ENCODE results near the gene RABGEF1.
"Not testable (repeated sequence)": the region's sequence is repeated elsewhere in the genome, so short reads cannot be mapped to it uniquely, and the experiment has no call there.

RABGEF1 gene

GRCh38 chr7:66816658-66817057 is 76.1 kb downstream of the RABGEF1 start:
- DNase-seq = not testable (repeated sequence)

GRCh38 chr7:66817208-66817795 is 76.8 kb downstream of the RABGEF1 start:
- DNase-seq = not testable (repeated sequence)

GRCh38 chr7:66817956-66818355 is 77.4 kb downstream of the RABGEF1 start:
- not testable (repeated sequence) for DNase-seq

GRCh38 chr7:66824041-66824440 is 83.5 kb downstream of the RABGEF1 start:
- no peak for DNase-seq

- DNase-seq = peak; percentile 67
These were observed 85.0 kb downstream of the RABGEF1 start for GRCh38 chr7:66825538-66825937.

- DNase-seq = no peak
These were observed 86.1 kb downstream of the RABGEF1 start for GRCh38 chr7:66826649-66827048.

- not testable (repeated sequence) for DNase-seq
These were observed 90.4 kb downstream of the RABGEF1 start for GRCh38 chr7:66830976-66831375.

- no peak for DNase-seq
These were observed 92.2 kb downstream of the RABGEF1 start for GRCh38 chr7:66832531-66833351.

- no peak for DNase-seq
These were observed 96.5 kb downstream of the RABGEF1 start for GRCh38 chr7:66837007-66837406.

- no peak for DNase-seq
These were observed 97.1 kb downstream of the RABGEF1 start for GRCh38 chr7:66837661-66838060.

GRCh38 chr7:66839814-66840213 is 99.3 kb downstream of the RABGEF1 start:
- no peak for DNase-seq

- no peak for DNase-seq
These were observed 99.8 kb downstream of the RABGEF1 start for GRCh38 chr7:66840316-66840715.

- DNase-seq = no peak
These were observed 101.4 kb downstream of the RABGEF1 start for GRCh38 chr7:66841898-66842297.

GRCh38 chr7:66843492-66843891 is 103.0 kb downstream of the RABGEF1 start:
- DNase-seq = not testable (repeated sequence)

- DNase-seq = peak; percentile 100
These were observed 104.2 kb downstream of the RABGEF1 start for GRCh38 chr7:66844552-66845378.

- no peak for DNase-seq
These were observed 105.0 kb downstream of the RABGEF1 start for GRCh38 chr7:66845379-66846095.

- not testable (repeated sequence) for DNase-seq
These were observed 105.5 kb downstream of the RABGEF1 start for GRCh38 chr7:66846096-66846445.

GRCh38 chr7:66847523-66847855 is 107.0 kb downstream of the RABGEF1 start:
- DNase-seq = not testable (repeated sequence)

- no peak for DNase-seq
These were observed 107.6 kb downstream of the RABGEF1 start for GRCh38 chr7:66847879-66848790.

- DNase-seq = no peak
These were observed 118.8 kb downstream of the RABGEF1 start for GRCh38 chr7:66859339-66859738.

- no peak for DNase-seq
These were observed 119.5 kb downstream of the RABGEF1 start for GRCh38 chr7:66859794-66860645.
